T-cell (primary cell): ENCODE data around the gene RTN1. TPM values are rescaled to one million over a fixed set of nuclear protein-coding genes. Genes with fewer than 3 reads are reported as not detected.

Experiments used
- ATAC-seq, 4 experiments: fragments of 200-7000 bp in 3 of 4; fragments of 150-1000 bp in 1 of 4; cut with Tn5 transposase; replicated peaks in 1 of 4; 1 replicate in 3 of 4; 2 replicates in 1 of 4; pipeline ENCODE4 v1.10.0; 2021; ENCODE audit warnings: moderate library complexity in 3 of 4, mild to moderate bottlenecking in 2 of 4, moderate number of reproducible peaks in 1 of 4
- CTCF ChIA-PET, 2 donors: fragments of 300-600 bp; sonication (Branson Sonifier 250); formaldehyde crosslinking; loops; one replicate each; lab custom pipeline; 2022; ENCODE audit warnings: antibody characterized with exemption in 2 of 2; lab: Charles Lee
- POLR2A ChIA-PET, 2 donors: fragments of 300-600 bp; sonication (Branson Sonifier 250); formaldehyde crosslinking; loops; one replicate each; lab custom pipeline; 2022; ENCODE audit warnings: antibody characterized with exemption in 2 of 2; lab: Charles Lee
- DNase-seq, 35 experiments: peaks; one replicate each; pipeline versions ENCODE4 v3.0.0 to v3.0.0-alpha.2; 2013 to 2023
- H3K27ac ChIP-seq: one replicate; pipeline ENCODE4 v1.5.1; 2013; ENCODE audit warnings: low read length
- H3K27me3 ChIP-seq, 2 experiments: replicated peaks in 1 of 2; 1 replicate in 1 of 2; 2 replicates in 1 of 2; pipeline versions ENCODE4 v1.6.1 to v1.7.0; 2013; ENCODE audit warnings: low read length in 1 of 2, mixed read lengths in 1 of 2; ENCODE audit not compliant: control insufficient read depth in 2 of 2, insufficient read depth in 2 of 2; ENCODE audit errors: extremely low read depth in 1 of 2
- H3K36me3 ChIP-seq, 2 donors: 1 replicate in 1 of 2; 2 replicates in 1 of 2; pipeline versions ENCODE4 v1.6.1 to v1.7.0; 2013; ENCODE audit warnings: low read length in 1 of 2; ENCODE audit not compliant: control insufficient read depth in 2 of 2, insufficient read depth in 1 of 2; ENCODE audit errors: extremely low read depth in 1 of 2
- H3K4me1 ChIP-seq, 2 experiments: 1 replicate in 1 of 2; 2 replicates in 1 of 2; pipeline versions ENCODE4 v1.6.1 to v1.7.0; 2013; ENCODE audit warnings: low read length in 2 of 2, mixed read lengths in 1 of 2; ENCODE audit not compliant: insufficient read depth in 2 of 2, control insufficient read depth in 1 of 2; ENCODE audit errors: extremely low read depth in 1 of 2
- H3K4me3 ChIP-seq, 2 donors: 1 replicate in 1 of 2; 2 replicates in 1 of 2; pipeline versions ENCODE4 v1.5.1 to v1.7.0; 2013; ENCODE audit warnings: mild to moderate bottlenecking in 2 of 2, low read length in 1 of 2, moderate library complexity in 1 of 2; ENCODE audit not compliant: control insufficient read depth in 1 of 2; ENCODE audit errors: extremely low read depth in 1 of 2
- H3K9me3 ChIP-seq: 2 replicates; pipeline ENCODE4 v1.7.0; 2013
- H3K27ac Mint-ChIP-seq, 2 donors: one replicate each; pipeline ENCODE4 v1.8.0; 2020 to 2021; ENCODE audit warnings: mild to moderate bottlenecking in 2 of 2, mixed read lengths in 2 of 2
- H3K27me3 Mint-ChIP-seq, 2 donors: one replicate each; pipeline ENCODE4 v1.8.0; 2021 to 2022; ENCODE audit warnings: mixed read lengths in 2 of 2
- H3K36me3 Mint-ChIP-seq: one replicate; pipeline ENCODE4 v1.8.0; 2021; ENCODE audit warnings: mixed read lengths
- H3K4me1 Mint-ChIP-seq, 3 donors: one replicate each; pipeline ENCODE4 v1.8.0; 2020 to 2022; ENCODE audit warnings: mixed read lengths in 3 of 3, mild to moderate bottlenecking in 1 of 3
- H3K4me3 Mint-ChIP-seq, 3 donors: one replicate each; pipeline ENCODE4 v1.8.0; 2020 to 2022; ENCODE audit warnings: mild to moderate bottlenecking in 3 of 3, mixed read lengths in 3 of 3, moderate library complexity in 3 of 3
- H3K9me3 Mint-ChIP-seq, 3 donors: one replicate each; pipeline ENCODE4 v1.8.0; 2020 to 2022; ENCODE audit warnings: mixed read lengths in 3 of 3
- WGBS: methylation state at CpG from one replicate; pipeline ENCODE4 v1.1.5; 2013; ENCODE audit warnings: missing lambda C conversion rate; ENCODE audit not compliant: insufficient coverage; 5-methylcytosine and 5-hydroxymethylcytosine counted together
- total RNA-seq, 35 experiments: library from RNA in 6 of 35; stranded (reverse) in 6 of 35; fragments of 120-200 nt in 1 of 35; gene quantifications; one replicate each; pipeline versions ENCODE4 v1.2.1 to v1.2.4 and lab custom pipeline; 2013 to 2026

Gene RTN1
- total RNA-seq, 5 donors from 2014 or later (not counting 1 experiment from before 2014, with no cell fraction given): 0.25 TPM; not detected in 4

DNA sequence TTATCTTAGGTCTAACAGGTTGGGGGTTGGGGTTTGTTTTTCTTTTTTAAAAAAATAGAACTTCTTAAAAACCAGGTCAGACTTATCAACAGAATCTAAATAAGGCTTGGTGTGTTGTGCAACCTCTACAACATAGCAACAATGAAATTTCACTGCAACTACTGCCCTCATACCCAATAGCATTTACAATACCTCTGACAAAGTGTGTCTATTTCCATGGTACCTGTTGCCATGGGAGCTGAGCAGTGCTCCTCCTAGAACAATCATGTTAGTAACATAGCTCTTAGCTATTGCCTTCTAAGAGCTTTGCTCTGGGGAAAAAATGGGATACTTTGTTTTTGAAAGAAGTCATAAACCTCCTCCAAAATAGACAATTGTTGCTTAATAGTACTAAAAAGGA is 190.7 kb downstream of the RTN1 start:
- POLR2A ChIA-PET: no interaction called here
- no peaks in the 10 kb centered on the region for H3K4me1 Mint-ChIP-seq
- H3K9me3 ChIP-seq: no peaks in the 10 kb centered on the region
- no peaks in the 10 kb centered on the region for H3K36me3 ChIP-seq
- DNase-seq (no peak), ATAC-seq (no peak)
- H3K27ac ChIP-seq: no peak overlapping the region
- no peaks in the 10 kb centered on the region for H3K27me3 ChIP-seq
- no peaks in the 10 kb centered on the region for H3K36me3 Mint-ChIP-seq
- H3K9me3 Mint-ChIP-seq: no peaks in the 10 kb centered on the region
- CTCF ChIA-PET: no interaction called here
- H3K4me3 ChIP-seq: no peak overlapping the region
- H3K27me3 Mint-ChIP-seq: peaks cover 13 to 23% of the 10 kb centered on the region in 2 donors
- H3K4me3 Mint-ChIP-seq: no peak overlapping the region
- H3K27ac Mint-ChIP-seq: no peak overlapping the region
- H3K4me1 ChIP-seq: no peaks in the 10 kb centered on the region

DNA sequence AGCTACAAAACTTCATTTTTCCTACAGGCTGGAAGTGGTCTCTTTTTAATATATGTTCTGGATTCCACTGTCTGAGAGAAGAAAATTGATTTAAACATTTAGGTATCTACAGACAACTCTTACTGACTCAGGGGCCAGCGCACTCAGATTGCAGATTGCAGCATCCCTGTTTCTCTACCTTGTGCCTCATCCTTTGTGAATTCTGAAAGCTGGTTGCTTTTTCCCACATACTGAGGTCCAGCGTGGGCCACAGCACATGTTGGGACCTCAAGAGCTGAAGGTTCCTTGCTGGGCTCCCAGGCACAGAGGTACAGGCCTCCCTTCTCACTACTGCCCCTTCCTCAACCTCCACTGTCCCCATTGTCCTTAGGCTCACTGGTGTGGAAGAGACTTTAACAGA is 192.2 kb downstream of the RTN1 start:
- no peaks in the 10 kb centered on the region for H3K4me1 ChIP-seq
- no peaks in the 10 kb centered on the region for H3K4me1 Mint-ChIP-seq
- H3K9me3 ChIP-seq: no peaks in the 10 kb centered on the region
- H3K27ac ChIP-seq: no peak overlapping the region
- peaks cover 7 to 15% of the 10 kb centered on the region in 2 donors for H3K27me3 Mint-ChIP-seq
- ATAC-seq (no peak), DNase-seq (no peak)
- no peaks in the 10 kb centered on the region for H3K36me3 Mint-ChIP-seq
- no peak overlapping the region for H3K4me3 ChIP-seq
- no peak overlapping the region for H3K27ac Mint-ChIP-seq
- POLR2A ChIA-PET: no interaction called here
- no peaks in the 10 kb centered on the region for H3K36me3 ChIP-seq
- CTCF ChIA-PET: no interaction called here
- no peak overlapping the region for H3K4me3 Mint-ChIP-seq
- 67% methylated on average over 1 of the region's 2 CpGs for WGBS
- H3K27me3 ChIP-seq: no peaks in the 10 kb centered on the region
- H3K9me3 Mint-ChIP-seq: peaks cover 0 to 5% (median 4%) of the 10 kb centered on the region in 3 donors

DNA sequence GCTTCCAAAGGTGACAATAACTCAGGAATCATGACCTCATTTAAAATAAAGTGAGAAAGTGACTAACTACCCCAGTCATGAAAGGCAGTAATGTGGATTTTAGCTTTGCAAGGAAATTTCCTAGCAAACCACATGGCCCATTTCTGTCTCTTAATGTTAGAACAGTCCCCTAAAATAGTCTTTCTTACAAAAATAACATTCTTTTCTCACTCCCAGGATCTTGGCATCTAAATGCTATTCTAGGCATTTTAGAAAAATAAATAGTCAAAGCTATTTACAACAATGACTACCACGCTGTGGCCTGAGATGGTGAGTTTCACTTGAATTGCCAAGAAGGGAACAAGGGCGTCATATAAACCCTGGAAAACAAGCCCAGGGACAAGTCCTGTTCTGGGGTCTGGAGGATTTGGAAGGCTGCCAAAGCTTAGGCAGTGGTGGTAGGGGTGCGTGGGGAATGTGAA is 192.8 kb downstream of the RTN1 start:
- no peak overlapping the region for H3K27ac ChIP-seq
- DNase-seq (no peak), ATAC-seq (no peak)
- no peak overlapping the region for H3K4me3 ChIP-seq
- ChIA-PET CTCF (no interaction called here), POLR2A (no interaction called here)
- no peaks in the 10 kb centered on the region for H3K9me3 ChIP-seq
- Mint-ChIP-seq H3K27me3 (peaks cover 7 to 14% of the 10 kb centered on the region in 2 donors), H3K27ac (no peak overlapping the region), H3K9me3 (peaks cover 0 to 7% (median 5%) of the 10 kb centered on the region in 3 donors), H3K4me3 (no peak overlapping the region), H3K4me1 (no peaks in the 10 kb centered on the region), H3K36me3 (no peaks in the 10 kb centered on the region)
- no peaks in the 10 kb centered on the region for H3K4me1 ChIP-seq
- no peaks in the 10 kb centered on the region for H3K27me3 ChIP-seq
- H3K36me3 ChIP-seq: no peaks in the 10 kb centered on the region
- 92% methylated on average over 2 of the region's 3 CpGs for WGBS

DNA sequence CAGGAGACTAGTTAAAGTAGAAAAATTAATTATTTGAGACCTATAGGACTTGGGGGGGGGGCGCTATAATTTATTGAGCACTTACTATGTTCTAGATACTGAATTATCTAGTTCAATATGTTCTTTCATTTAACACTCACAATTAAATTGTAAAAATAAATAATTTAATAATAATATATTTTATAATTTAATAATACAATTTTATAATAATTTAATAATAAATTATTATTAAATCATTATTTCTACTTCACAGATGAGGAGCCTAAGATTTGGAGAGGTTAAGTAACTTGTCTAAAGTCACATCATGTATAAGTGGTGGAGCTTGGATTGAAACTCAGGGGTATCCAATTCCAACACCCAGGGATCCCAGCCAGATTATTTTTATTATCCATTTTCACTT is 195.2 kb downstream of the RTN1 start:
- CTCF ChIA-PET: no interaction called here
- no peak for ATAC-seq

DNA sequence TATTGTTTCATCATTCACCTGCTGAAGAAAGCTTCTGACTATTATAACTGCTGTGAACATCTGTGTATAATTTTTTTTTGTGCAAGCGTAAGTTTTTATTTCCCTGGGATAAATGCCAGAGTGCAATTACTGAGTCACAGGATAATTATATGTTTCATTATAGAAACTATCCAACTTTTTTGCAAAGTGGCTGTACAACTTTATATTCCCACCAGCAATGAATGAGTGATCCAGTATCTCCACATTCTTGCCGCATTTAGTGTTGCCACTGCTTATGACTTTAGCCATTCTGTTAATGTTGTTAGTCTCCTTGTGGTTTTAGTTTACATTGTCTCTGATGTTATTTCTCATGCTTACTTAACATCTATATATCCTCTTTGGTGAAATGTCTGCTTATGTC is 205.8 kb downstream of the RTN1 start:
- peaks cover 6 to 25% (median 15%) of the 10 kb centered on the region in 3 donors for H3K9me3 Mint-ChIP-seq
- no peak overlapping the region for H3K4me3 Mint-ChIP-seq
- H3K27me3 ChIP-seq: no peaks in the 10 kb centered on the region
- H3K36me3 ChIP-seq: no peaks in the 10 kb centered on the region
- H3K36me3 Mint-ChIP-seq: no peaks in the 10 kb centered on the region
- H3K27ac Mint-ChIP-seq: no peak overlapping the region
- ATAC-seq (no peak), DNase-seq (no peak)
- H3K27ac ChIP-seq: no peak overlapping the region
- ChIA-PET POLR2A (no interaction called here), CTCF (no interaction called here)
- H3K4me1 ChIP-seq: no peaks in the 10 kb centered on the region
- no peaks in the 10 kb centered on the region for H3K4me1 Mint-ChIP-seq
- H3K4me3 ChIP-seq: no peak overlapping the region
- H3K9me3 ChIP-seq: no peaks in the 10 kb centered on the region
- peaks cover 0 to 6% of the 10 kb centered on the region in 2 donors for H3K27me3 Mint-ChIP-seq
- WGBS: no CpG with 5 or more reads among the region's 2 CpGs

More for the DNA sequence above, 195.2 kb downstream of the RTN1 start:
- Histone ChIP-seq H3K4me3 (no peak overlapping the region), H3K27ac (no peak overlapping the region), H3K27me3 (no peaks in the 10 kb centered on the region), H3K9me3 (no peaks in the 10 kb centered on the region), H3K4me1 (no peaks in the 10 kb centered on the region), H3K36me3 (no peaks in the 10 kb centered on the region)
- no peaks in the 10 kb centered on the region for H3K36me3 Mint-ChIP-seq
- POLR2A ChIA-PET: no interaction called here
- H3K4me1 Mint-ChIP-seq: no peaks in the 10 kb centered on the region
- H3K27me3 Mint-ChIP-seq: peaks cover 0 to 8% of the 10 kb centered on the region in 2 donors
- no CpG with 5 or more reads among the region's 1 CpG for WGBS
- DNase-seq: no peak
- H3K27ac Mint-ChIP-seq: no peak overlapping the region
- peaks cover 0 to 7% (median 5%) of the 10 kb centered on the region in 3 donors for H3K9me3 Mint-ChIP-seq
- no peak overlapping the region for H3K4me3 Mint-ChIP-seq

DNA sequence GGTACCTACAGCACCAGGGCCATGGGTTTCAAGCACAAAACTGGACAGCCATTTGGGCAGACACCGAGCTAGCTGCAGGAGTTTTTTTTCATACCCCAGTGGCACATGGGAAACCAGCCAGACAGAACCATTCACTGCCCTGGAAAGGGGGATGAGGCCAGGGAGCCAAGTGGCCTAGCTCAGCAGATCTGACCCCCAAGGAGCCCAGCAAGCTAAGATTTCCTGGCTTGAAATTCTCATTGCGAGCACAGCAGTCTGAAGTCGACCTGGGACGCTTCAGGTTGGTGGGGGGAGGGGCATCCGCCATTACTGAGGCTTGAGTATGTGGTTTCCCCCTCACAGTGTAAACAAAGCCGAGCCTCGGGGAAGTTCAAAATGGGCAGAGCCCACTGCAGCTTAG is 212.8 kb downstream of the RTN1 start:
- Histone ChIP-seq H3K27ac (no peak overlapping the region), H3K9me3 (no peaks in the 10 kb centered on the region), H3K27me3 (no peaks in the 10 kb centered on the region), H3K4me1 (no peaks in the 10 kb centered on the region), H3K4me3 (no peak overlapping the region), H3K36me3 (no peaks in the 10 kb centered on the region)
- whole genome bisulfite sequencing: 74% methylated on average over 5 of the region's 7 CpGs
- H3K36me3 Mint-ChIP-seq: no peaks in the 10 kb centered on the region
- ChIA-PET CTCF (no interaction called here), POLR2A (no interaction called here)
- H3K4me1 Mint-ChIP-seq: no peaks in the 10 kb centered on the region
- H3K4me3 Mint-ChIP-seq: no peak overlapping the region
- H3K27me3 Mint-ChIP-seq: peaks cover 0 to 4% of the 10 kb centered on the region in 2 donors
- H3K9me3 Mint-ChIP-seq: peaks cover 6 to 13% (median 6%) of the 10 kb centered on the region in 3 donors
- DNase-seq (no peak), ATAC-seq (no peak)
- H3K27ac Mint-ChIP-seq: no peak overlapping the region

DNA sequence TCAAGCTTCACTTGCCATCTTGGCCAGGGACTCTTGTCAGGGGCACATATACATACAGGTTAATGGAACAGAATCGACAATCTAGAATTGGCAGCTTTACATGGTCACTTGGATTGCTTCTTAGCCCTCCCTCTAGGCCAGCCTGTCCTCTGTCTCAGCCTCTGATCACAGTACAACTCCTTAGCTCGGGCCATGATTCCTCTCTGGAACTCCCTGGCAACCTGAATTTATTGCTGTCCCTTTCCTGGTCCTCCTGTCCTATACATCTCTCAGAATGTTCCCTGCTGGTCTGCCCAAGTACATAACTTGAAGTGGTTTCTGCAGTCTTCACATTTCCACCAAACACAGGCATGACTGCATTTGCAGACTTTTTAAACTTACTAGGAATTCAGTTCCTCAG is 214.1 kb downstream of the RTN1 start:
- no peaks in the 10 kb centered on the region for H3K27me3 ChIP-seq
- 74% methylated on average over 2 of the region's 2 CpGs for WGBS
- ATAC-seq: no peak
- no peaks in the 10 kb centered on the region for H3K4me1 ChIP-seq
- POLR2A ChIA-PET: no interaction called here
- H3K4me3 Mint-ChIP-seq: no peak overlapping the region
- H3K27ac Mint-ChIP-seq: no peak overlapping the region
- H3K36me3 Mint-ChIP-seq: no peaks in the 10 kb centered on the region
- CTCF ChIA-PET: no interaction called here
- H3K27me3 Mint-ChIP-seq: peaks cover 0 to 4% of the 10 kb centered on the region in 2 donors
- H3K9me3 Mint-ChIP-seq: peaks cover 13 to 15% (median 14%) of the 10 kb centered on the region in 3 donors
- no peaks in the 10 kb centered on the region for H3K4me1 Mint-ChIP-seq
- H3K9me3 ChIP-seq: no peaks in the 10 kb centered on the region
- H3K4me3 ChIP-seq: no peak overlapping the region
- no peak overlapping the region for H3K27ac ChIP-seq
- no peaks in the 10 kb centered on the region for H3K36me3 ChIP-seq
- DNase-seq: no peak
